ENCODE measurements around the gene SEC24D.

Gene SEC24D

DNA sequence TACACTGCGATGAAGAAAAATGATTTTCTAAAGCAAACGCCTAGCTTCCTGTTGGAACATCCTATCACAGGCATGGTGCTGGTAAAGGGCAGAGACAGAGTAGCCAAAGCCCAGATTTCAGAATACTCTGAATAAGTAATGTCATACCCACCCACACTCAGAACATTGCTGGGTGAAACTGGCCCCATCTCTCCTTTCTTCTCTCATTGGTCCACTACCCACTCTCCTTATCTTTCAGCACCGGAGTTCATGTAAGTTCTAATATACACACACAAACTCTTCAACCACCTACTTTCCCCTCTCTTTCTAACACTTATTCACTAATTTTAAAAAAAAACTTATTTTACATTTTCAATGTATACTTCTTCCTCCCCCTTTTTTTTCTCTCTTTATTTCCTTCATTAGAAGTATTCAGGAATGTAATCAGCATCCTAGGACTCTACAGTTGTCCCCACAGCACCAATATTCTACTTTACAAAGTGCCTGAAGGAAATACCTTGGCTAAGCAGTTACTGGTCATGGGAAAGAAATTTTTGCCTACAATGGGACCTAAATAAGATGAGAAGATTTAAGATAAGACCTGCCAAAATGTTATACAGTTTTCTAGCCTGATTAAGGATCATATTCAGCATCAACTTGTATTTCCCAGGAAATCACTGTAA is 63.0 kb downstream of the SEC24D start:
- DNase-seq = no peak

GRCh38 chr4:118772081-118772766 is 63.7 kb downstream of the SEC24D start:
- no peak for DNase-seq

GRCh38 chr4:118770741-118771187 is 65.2 kb downstream of the SEC24D start:
- DNase-seq = no peak

DNA sequence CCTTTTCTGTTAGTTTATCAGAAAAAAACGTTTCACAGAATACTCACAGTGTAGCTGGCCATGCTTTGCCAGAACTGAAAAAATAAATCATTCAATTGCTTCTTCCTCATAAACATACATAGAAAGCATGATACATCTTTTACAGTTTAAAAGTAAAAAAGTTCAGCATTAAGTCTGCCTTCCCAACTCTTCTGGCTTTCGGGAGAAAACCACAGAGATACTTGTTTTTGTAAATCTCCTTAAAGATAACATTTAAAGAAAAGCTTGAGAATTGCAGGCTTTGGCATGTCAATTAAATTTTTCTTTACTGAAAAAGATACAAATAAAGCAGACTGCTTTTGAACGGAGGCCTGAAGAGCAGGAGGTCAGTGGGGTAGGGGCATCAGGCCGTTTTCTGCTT is 66.8 kb downstream of the SEC24D start:
- DNase-seq = no peak

DNA sequence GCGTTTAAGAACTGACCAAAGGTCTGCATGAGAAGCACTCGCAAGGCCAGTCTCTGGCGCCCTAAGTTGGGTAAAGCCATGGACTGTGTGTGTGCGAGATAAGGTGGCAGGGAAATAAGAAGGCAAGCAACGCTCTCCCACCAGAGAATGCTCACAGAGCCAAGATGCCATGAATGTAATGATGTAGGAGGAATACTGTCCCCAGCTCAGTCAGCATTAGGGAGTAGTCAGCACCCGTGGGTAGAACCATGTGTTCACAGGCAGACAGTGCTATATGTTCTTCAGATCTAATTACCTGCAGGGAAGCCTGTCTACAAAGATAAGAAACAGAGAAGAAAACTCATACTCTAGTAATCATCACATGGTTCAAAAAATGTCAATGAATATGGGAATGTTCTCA is 68.8 kb downstream of the SEC24D start:
- DNase-seq = no peak

DNA sequence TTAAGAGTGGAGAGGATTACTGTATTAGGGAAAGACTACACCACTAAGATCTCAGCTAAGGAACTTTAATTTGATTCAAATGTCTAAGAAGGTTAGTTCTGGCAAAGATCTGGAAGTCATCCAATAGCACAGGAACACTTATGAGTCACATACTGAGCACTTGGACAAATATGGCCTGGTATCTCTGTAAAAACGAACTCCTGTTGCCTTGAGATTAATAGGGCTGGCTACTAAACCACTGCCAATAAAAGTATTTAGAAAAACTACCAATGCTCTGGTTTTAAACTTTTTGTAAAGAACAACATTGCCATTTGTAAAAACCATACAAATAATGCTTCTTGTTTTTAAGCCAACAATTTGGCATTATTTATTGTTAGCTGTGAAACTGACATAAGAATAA is 70.5 kb downstream of the SEC24D start:
- no peak for DNase-seq

GRCh38 chr4:118762730-118763477 is 73.0 kb downstream of the SEC24D start:
- DNase-seq = no peak

DNA sequence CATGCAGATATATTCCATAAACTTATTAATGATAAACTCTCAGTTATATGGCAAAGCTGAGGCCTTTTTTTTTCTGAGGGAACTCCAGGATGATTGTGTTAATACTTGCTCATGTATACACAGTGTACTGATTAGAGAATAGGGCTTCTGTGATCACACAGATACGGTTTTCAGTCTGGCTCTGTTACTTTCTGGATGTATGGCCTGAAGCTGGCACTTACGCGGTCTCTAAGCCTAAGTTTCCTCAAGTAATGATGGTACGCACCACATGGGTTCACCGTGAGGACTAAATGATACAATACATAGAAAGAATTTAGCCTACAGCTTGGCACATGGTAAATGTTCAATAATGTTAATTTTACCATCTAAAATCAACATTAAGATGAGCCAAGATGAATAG is 73.8 kb downstream of the SEC24D start:
- DNase-seq = no peak

GRCh38 chr4:118761397-118762016 is 74.4 kb downstream of the SEC24D start:
- DNase-seq = no peak

DNA sequence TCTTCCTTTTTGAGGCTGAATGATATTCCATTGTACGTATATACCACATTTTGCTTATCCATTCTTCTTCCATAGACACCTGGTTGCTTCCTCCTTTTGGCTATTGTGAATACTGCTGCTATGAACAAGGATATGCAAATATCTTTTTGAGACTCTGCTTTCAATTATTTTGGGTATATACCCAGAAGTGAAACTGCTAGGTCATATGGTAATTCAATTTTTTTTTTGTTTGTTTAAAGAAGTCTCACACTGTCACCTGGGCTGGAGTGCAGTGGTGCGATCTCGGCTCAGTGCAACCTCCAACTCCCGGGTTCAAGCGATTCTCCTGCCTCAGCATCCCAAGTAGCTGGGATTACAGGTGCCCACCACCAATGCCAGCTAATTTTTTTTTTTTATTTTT is 75.4 kb downstream of the SEC24D start:
- DNase-seq = no peak

DNA sequence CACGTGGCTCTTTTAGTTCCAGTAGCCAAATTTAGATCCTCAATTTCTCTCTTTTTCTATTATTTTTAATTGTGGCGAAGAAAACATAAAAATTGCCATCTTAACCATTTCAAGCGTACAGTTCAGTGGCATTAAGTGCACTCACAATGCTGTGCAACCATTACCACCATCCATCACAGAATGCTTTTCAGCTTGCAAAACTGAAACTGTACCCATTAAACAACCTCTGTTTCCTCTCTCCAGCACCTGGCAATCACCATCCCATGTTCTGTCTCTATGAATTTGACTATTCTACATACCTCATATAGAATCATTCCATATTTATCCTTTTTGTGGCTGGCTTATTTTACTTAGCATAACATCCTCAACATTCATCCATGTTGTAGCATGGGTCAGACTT is 75.8 kb downstream of the SEC24D start:
- DNase-seq = no peak

DNA sequence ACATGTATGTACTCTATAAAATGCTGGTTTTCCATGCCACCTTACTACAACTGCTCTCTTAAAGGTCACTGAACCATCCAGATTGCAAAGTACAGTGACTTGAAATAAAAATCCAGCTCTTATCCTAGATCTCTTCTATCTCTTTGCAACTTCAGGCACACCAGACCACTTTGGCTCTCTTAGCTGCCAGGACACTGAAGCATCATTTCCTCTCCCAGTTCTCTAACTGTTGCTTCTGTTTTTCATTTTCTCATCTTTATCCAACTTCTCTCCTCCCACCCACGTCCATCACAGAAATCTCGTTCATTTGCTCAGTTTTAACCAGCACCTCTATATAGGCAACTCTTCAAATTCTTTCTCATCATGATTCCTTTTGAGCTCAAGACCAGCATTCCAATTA is 76.4 kb downstream of the SEC24D start:
- DNase-seq = no peak

GRCh38 chr4:118758293-118758692 is 77.6 kb downstream of the SEC24D start:
- no peak for DNase-seq

- no peak for DNase-seq
These were observed 78.1 kb downstream of the SEC24D start for GRCh38 chr4:118757761-118758251.

- no peak for DNase-seq
These were observed 79.0 kb downstream of the SEC24D start for GRCh38 chr4:118756958-118757357.

GRCh38 chr4:118756429-118756828 is 79.5 kb downstream of the SEC24D start:
- no peak for DNase-seq

GRCh38 chr4:118755438-118756226 is 80.3 kb downstream of the SEC24D start:
- no peak for DNase-seq

DNA sequence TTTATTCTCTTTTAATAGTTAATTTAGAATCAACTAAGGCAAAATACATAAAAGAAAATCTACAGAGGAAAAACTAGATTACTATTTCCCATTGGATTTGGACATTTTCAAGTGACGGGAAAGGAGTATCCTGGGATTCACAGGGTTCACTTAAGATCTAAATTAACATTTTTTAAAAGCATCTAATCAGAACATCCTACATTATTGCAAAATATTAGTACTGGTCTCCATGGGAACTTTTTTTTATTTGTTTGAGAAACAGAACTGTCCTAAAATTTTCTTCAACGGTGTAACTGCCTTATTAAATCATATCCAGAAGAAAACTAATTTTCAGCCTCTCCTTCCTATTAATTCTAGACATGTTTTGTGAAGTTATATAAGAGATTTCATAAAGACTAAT is 81.0 kb downstream of the SEC24D start:
- no peak for DNase-seq

- no peak for DNase-seq
These were observed 82.2 kb downstream of the SEC24D start for GRCh38 chr4:118753685-118754084.

DNA sequence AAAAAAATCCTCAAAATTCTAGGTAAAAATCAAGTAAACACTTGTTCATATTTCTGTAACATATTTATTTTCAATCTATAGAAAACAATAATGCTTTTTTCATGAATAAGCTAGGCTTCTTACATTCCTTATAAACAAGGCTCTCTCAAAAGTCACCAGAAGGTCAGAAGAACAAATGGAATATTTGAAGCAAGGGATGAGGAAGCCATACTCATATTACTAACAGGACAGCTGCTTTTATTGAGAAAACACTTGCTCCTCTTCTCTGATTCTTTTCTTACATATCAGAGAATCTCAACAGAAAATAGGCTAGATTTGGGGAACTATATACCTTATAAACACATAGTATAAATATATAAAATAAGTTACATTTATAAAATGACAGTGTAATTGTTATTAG is 82.8 kb downstream of the SEC24D start:
- DNase-seq = no peak

GRCh38 chr4:118752551-118752950 is 83.4 kb downstream of the SEC24D start:
- no peak for DNase-seq

DNA sequence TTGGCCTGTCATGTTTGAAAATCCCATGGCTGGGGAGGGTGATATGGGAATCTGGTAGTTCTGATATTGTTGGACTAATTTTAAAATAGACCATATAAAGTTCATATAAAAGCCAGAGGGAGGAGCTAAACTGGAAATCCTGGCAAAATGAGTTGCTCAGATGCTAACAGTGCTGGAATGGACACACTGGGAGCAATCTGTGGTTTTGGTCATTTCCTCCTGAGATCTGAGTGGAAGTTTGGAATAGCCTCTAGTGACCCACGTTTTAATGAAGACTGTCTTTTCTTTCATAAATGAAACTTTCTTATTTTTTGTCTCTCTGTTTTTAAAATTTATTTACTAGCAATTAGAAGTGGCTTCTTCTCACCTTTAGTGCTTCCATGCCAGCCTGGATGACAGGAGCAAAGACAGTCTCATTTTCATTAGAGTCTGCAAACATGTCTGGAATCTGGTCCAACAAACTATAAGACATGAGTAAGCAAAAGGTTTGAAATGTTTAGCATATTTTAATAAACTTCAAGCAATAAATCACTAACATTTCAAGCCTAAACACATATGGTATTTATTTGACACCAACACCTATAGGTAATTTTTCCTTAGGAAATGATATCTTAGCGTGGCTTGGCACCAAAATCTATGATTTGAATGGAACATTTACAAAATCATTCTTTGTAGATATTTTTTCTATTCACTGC is 84.2 kb downstream of the SEC24D start:
- no peak for DNase-seq
